Colonic mucosa (tissue), 4 donors: ENCODE results near the gene GPC6. TPM values are rescaled to one million over a fixed set of nuclear protein-coding genes. Genes with fewer than 3 reads are reported as not detected.

Experiments
- DNase-seq: peaks from one replicate; pipeline ENCODE4 v3.0.0-alpha.2; 2020
- H3K27ac ChIP-seq: fragments of 200-600 bp; one replicate; pipeline ENCODE4 v1.8.0; 2021
- H3K27me3 ChIP-seq: fragments of 200-600 bp; one replicate; pipeline ENCODE4 v1.8.0; 2021
- H3K36me3 ChIP-seq: fragments of 200-600 bp; one replicate; pipeline ENCODE4 v1.8.0; 2021
- H3K4me1 ChIP-seq: fragments of 200-600 bp; one replicate; pipeline ENCODE4 v1.8.0; 2021; ENCODE audit warnings: mild to moderate bottlenecking
- H3K4me3 ChIP-seq: fragments of 200-600 bp; one replicate; pipeline ENCODE4 v1.8.0; 2021
- H3K9ac ChIP-seq, 2 donors: one replicate each; pipeline ENCODE4 v1.7.0; 2013; ENCODE audit warnings: control low read depth in 2 of 2, low read depth in 2 of 2, low read length in 2 of 2
- H3K9me3 ChIP-seq: fragments of 200-600 bp; one replicate; pipeline ENCODE4 v1.8.0; 2021
- CTCF ChIP-seq: fragments of 200-600 bp; IDR thresholded peaks from one replicate; pipeline ENCODE4 v1.8.0; 2022; ENCODE audit warnings: antibody characterized with exemption, mild to moderate bottlenecking
- intact Hi-C: fragments of 100-400 bp; cut with DNase I; formaldehyde crosslinking; loops from one replicate; pipeline ENCODE4 v1.14.1; 2022
- total RNA-seq, 2 donors: library from RNA; stranded (reverse); fragmentation: NEBNext Ultra II Directional in 1 of 2; extraction: Animal tissue kit (Norgen Biotek cat#: 25700) in 1 of 2; gene quantifications; one replicate each; pipeline ENCODE4 v1.2.1, GENCODE V29; 2021
- donor health status: healthy.
- donor health status: DM: no; HTN: no; CAD: no.
- donor health status: DM: no; HTN: no; CAD: no.

GPC6 gene
- total RNA-seq, 2 donors from 2014 or later: 2.3 to 4.0 TPM

DNA sequence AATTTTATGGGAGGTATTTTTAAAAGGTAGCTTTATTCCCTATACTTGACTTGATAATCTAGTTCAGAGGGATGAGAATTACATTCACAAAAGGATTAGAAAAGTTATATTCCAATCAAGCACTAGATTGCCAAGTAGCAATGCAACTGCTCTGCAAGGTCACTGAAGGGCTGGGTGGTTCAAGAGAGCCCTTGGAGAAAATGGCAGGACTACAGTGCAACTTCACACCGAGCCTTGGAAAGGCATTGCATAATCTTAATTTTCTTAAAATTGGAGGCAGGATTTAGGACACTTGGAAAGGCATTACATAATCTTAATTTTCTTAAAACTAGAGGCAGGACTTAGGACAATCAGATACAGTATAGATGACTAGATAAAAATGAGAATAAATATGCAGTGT is 936.9 kb downstream of the GPC6 start:
- no peak overlapping the region for H3K4me3 ChIP-seq
- no peak overlapping the region for H3K9ac ChIP-seq
- DNase-seq: no peak
- no peak overlapping the region for H3K27ac ChIP-seq
- TF ChIP-seq CTCF: no peak
- no peaks in the 10 kb centered on the region for H3K9me3 ChIP-seq
- H3K4me1 ChIP-seq: no peaks in the 10 kb centered on the region
- H3K27me3 ChIP-seq: no peaks in the 10 kb centered on the region
- no peaks in the 10 kb centered on the region for H3K36me3 ChIP-seq
- intact Hi-C loops: no loop called here

- no peaks in the 10 kb centered on the region for H3K4me1 ChIP-seq
- intact Hi-C loops: no loop called here
- H3K9ac ChIP-seq: no peak overlapping the region
- no peak for TF ChIP-seq CTCF
- H3K36me3 ChIP-seq: no peaks in the 10 kb centered on the region
- H3K27ac ChIP-seq: no peak overlapping the region
- H3K9me3 ChIP-seq: no peaks in the 10 kb centered on the region
- no peaks in the 10 kb centered on the region for H3K27me3 ChIP-seq
- DNase-seq: no peak
- H3K4me3 ChIP-seq: no peak overlapping the region
Measured at GRCh38 chr13:94168783-94169453, 942.3 kb downstream of the GPC6 start.

- Histone ChIP-seq H3K4me3 (no peak overlapping the region), H3K36me3 (no peaks in the 10 kb centered on the region), H3K4me1 (no peaks in the 10 kb centered on the region), H3K27ac (no peak overlapping the region), H3K27me3 (no peaks in the 10 kb centered on the region), H3K9ac (no peak overlapping the region), H3K9me3 (no peaks in the 10 kb centered on the region)
- no peak for DNase-seq
- TF ChIP-seq CTCF: no peak
- intact Hi-C loops: no loop called here
Measured at GRCh38 chr13:94169454-94170144, 943.0 kb downstream of the GPC6 start.

GRCh38 chr13:94170145-94170571 is 943.6 kb downstream of the GPC6 start:
- Histone ChIP-seq H3K27me3 (no peaks in the 10 kb centered on the region), H3K4me1 (no peaks in the 10 kb centered on the region), H3K4me3 (no peak overlapping the region), H3K36me3 (no peaks in the 10 kb centered on the region), H3K9ac (no peak overlapping the region), H3K9me3 (no peaks in the 10 kb centered on the region), H3K27ac (no peak overlapping the region)
- intact Hi-C loops: no loop called here
- TF ChIP-seq CTCF: no peak
- DNase-seq: no peak

DNA sequence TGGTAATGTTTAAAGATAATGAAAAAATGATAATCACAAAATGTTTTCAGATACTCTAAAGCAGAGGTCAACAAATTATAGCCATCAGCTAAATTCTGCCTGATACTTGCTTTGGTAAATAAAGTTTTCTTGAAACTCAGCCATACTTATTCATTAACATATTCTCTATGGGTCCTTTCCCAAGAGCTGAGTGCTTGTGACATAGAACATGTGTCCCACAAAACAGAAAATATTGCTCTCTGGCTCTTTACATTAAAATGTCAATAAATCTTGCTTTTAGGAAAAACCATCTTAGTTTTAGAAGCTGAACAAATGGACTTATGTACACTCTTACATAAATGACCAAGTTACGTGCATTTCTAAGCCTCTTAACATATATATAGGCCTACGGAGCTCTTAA is 945.8 kb downstream of the GPC6 start:
- no peaks in the 10 kb centered on the region for H3K9me3 ChIP-seq
- no peaks in the 10 kb centered on the region for H3K4me1 ChIP-seq
- no peaks in the 10 kb centered on the region for H3K36me3 ChIP-seq
- H3K9ac ChIP-seq: no peak overlapping the region
- intact Hi-C loops: no loop called here
- no peak for TF ChIP-seq CTCF
- no peak overlapping the region for H3K27ac ChIP-seq
- no peaks in the 10 kb centered on the region for H3K27me3 ChIP-seq
- no peak overlapping the region for H3K4me3 ChIP-seq
- no peak for DNase-seq
